GM13976 (cell line): Measurements from ENCODE around the gene CUX1.
"Not testable (repeated sequence)": the region's sequence is repeated elsewhere in the genome, so short reads cannot be mapped to it uniquely, and the experiment has no call there.

Experiments
- DNase-seq: peaks from one replicate; pipeline ENCODE4 v3.0.0; 2012; ENCODE audit warnings: low spot score
- in situ Hi-C: fragments of 300-500 bp; cut with MboI; formaldehyde crosslinking; loops from one replicate; pipeline ENCODE4 v1.12.0; 2022; ENCODE audit warnings: low sequenced_read_pairs, mixed read lengths, inconsistent platforms; ENCODE audit not compliant: unreplicated experiment
- TF ChIP-seq, protein P1 (sequence below): IDR thresholded peaks from 2 replicates; pipeline ENCODE4 v1.5.1; 2012; ENCODE audit warnings: borderline replicate concordance, mild to moderate bottlenecking; ENCODE audit not compliant: insufficient read depth; ENCODE audit errors: extremely low read depth, missing control alignments, control extremely low read depth

CUX1 gene

DNA sequence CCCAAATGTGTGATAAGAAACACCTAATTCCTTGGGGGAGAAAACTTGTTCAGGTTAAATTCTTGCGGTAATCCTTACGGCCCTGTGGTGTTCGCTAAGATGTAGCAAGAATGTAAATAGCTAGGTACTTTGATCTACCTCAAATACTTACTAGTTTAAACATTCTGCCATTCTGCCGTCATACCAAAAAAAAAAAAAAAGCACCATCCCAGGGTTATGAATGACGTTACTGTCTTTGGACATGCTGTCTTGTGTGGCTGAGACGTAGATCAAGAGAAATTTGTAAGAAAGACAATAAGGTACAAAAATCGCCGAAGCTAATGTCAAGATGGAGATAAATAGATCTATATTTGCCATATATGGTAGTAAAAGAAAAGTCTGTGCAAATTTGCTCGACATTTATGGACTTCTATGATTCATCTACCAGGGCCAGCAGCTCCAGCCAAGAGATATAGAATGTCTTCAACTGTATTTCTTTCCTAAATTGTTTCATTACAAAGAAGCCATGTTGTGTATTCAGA is 195.6 kb downstream of the CUX1 start:
- DNase-seq: no peak
- in situ Hi-C loops: no loop called here
- TF ChIP-seq, protein P1, sequence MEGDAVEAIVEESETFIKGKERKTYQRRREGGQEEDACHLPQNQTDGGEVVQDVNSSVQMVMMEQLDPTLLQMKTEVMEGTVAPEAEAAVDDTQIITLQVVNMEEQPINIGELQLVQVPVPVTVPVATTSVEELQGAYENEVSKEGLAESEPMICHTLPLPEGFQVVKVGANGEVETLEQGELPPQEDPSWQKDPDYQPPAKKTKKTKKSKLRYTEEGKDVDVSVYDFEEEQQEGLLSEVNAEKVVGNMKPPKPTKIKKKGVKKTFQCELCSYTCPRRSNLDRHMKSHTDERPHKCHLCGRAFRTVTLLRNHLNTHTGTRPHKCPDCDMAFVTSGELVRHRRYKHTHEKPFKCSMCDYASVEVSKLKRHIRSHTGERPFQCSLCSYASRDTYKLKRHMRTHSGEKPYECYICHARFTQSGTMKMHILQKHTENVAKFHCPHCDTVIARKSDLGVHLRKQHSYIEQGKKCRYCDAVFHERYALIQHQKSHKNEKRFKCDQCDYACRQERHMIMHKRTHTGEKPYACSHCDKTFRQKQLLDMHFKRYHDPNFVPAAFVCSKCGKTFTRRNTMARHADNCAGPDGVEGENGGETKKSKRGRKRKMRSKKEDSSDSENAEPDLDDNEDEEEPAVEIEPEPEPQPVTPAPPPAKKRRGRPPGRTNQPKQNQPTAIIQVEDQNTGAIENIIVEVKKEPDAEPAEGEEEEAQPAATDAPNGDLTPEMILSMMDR: no peak

DNA sequence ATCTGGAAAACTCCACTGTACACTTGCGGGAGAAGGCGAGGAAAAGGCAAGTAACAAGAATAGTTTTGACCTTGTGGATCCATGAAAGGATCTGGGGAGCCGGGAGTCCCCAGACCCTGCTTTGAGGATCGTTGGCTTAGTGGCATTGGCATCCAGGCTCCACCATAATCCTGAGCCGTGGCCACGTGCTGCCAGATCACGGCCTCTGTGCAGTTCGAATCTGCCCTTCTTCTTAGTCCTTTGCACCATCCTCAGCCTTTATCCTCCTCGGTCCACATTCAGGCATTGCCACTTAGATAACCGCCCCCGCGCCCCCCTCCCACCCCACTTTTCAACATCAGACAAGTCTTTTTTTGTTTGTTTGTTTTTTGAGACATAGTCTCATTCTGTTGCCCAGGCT is 201.4 kb downstream of the CUX1 start:
- in situ Hi-C loops: no loop called here
- DNase-seq: no peak
- TF ChIP-seq, protein P1: no peak

DNA sequence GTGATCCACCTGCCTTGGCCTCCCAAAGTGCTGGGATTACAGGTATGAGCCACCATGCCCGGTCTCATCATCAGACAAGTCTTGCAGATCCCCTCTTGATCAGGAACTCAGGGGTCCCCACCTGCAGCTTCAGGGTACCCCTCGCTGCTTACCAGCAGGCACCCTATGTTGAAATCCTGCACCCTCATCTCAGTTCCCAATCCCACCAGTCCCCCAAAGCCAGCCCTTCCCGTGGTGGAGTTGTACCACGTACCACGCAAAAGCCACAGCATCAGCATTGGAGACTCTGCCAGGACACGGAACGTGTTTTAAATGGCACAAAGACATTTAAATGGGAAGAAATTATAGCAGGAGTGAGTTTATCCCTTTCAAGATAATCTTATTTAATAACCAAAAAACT is 202.0 kb downstream of the CUX1 start:
- TF ChIP-seq, protein P1: no peak
- in situ Hi-C loops: no loop called here
- no peak for DNase-seq

DNA sequence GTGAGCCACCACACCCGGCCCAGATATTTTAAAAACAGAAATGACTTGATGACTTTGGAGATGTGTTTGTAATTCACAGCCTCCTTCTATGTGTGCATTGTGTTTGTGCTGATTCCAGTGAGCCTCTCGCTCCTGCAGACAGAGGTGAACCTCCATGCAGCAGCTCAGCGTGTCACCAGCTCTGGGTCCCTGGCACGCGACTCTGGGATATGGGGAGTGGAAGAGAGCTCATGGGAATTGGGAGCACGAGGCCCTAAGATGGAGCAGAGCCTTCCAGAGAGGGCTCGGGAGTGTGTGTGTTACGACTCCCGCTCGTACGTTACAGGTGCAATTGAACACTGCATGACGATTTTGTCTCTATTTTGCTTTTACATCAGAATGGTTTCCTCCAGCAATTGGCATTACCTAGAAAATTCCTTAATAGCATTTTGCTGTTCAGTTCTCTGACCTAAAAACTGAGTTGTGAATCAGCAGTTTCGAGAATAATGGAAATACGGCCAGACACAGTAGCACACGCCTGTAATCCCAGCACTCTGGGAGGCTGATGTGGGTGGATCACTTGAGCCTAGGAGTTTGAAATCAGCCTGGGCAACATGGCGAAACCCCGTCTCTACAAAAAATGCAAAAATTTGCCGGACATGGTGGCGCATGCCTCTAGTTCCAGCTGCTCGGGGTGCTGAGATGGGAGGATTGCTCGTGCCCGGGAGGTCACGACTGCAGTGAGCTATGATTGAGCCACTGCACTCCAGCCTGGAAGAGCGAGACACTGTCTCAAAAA is 204.6 kb downstream of the CUX1 start:
- no peak for DNase-seq
- in situ Hi-C loops: no loop called here
- TF ChIP-seq, protein P1: no peak

DNA sequence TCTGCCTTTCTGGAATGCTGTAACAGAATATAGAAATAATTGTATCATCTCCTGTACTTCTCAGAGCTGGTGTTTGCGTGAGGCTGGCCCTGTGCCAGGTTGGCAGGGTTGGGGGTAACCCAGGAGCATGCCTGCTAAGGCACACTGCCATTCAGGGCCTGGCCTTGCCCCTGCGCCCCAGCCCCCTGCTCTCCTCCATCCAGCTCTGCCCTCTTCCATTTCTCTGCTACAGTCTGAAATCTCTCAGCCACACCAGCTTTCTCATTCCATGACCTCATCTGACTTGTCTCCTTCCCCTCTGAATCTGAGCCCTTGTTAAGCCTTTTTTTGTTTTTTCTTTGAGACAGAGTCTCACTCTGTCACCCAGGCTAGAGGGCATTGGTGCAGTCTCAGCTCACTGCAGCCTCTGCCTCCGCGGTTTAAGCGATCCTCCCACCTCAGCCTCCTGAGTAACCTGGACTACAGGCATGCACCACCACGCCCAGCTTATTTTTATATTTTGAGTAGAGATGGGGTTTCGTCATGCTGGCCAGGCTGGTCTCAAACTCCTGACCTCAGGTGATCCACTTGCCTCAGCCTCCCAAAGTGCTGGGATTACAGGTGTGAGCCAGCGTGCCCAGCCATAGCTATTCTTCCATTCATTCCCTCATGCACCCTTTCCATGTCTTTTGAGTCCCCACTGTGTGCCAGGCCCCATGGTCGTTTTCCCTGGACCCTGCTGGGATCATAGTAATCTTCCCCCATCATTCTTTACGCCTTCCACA is 206.8 kb downstream of the CUX1 start:
- in situ Hi-C loops: no loop called here
- DNase-seq: no peak
- TF ChIP-seq, protein P1: no peak

DNA sequence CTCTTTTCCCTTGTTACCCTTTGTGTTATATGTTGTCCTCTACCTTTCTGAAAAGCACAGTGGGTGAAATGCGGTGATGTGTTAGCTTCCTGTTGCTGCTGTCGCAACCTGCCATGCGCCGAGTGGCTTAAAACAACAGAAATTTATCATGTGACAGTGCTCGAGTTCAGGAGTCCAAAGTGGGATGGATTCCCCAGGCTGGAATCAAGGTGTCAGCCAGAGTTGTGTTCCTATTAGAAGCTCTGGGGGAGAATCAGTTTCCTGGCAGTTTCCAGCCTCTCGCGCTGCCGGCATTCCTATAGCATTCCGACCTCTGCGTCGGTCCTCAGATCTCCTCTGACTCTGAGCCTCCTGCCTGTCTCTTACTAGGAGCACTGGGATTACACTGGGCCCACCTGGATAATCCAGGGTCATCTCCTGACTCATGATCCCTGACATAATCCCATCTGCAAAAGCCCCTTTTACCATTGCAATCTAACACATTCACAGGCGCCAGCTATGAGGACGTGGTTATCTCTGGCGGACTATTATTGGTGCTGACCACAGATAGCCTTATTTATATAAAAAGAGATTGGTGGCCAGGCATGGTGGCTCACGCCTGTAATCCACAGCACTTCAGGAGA is 207.5 kb downstream of the CUX1 start:
- TF ChIP-seq, protein P1: no peak
- no peak for DNase-seq
- in situ Hi-C loops: no loop called here

DNA sequence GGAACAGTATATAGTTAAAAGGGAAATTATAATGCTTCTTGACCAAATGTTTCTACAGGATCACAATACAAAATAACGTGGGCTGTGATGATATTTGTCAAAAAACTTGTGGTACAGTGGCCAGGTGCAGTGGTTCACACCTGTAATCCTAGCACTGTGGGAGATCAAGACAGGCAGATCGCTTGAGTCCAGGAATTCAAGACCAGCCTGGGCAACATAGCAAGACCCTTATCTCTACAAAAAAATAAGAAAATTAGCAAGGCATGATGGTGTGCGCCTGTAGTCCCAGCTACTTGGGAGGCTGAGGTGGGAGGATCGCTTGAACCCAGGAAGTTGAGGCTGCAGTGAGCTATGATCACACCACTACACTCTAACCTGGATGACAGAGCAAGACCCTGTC is 208.4 kb downstream of the CUX1 start:
- DNase-seq, in situ Hi-C loops: not testable (repeated sequence)
